HG03196 (cell line): ENCODE results near the gene CEP85.

Experiments
- ATAC-seq: cut with Tn5 transposase; IDR thresholded peaks from one replicate; pipeline ENCODE4 v1.9.1; 2021; ENCODE audit not compliant: unreplicated experiment

CEP85 gene, protein sequence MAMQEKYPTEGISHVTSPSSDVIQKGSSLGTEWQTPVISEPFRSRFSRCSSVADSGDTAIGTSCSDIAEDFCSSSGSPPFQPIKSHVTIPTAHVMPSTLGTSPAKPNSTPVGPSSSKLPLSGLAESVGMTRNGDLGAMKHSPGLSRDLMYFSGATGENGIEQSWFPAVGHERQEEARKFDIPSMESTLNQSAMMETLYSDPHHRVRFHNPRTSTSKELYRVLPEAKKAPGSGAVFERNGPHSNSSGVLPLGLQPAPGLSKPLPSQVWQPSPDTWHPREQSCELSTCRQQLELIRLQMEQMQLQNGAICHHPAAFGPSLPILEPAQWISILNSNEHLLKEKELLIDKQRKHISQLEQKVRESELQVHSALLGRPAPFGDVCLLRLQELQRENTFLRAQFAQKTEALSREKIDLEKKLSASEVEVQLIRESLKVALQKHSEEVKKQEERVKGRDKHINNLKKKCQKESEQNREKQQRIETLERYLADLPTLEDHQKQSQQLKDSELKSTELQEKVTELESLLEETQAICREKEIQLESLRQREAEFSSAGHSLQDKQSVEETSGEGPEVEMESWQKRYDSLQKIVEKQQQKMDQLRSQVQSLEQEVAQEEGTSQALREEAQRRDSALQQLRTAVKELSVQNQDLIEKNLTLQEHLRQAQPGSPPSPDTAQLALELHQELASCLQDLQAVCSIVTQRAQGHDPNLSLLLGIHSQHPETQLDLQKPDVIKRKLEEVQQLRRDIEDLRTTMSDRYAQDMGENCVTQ

DNA sequence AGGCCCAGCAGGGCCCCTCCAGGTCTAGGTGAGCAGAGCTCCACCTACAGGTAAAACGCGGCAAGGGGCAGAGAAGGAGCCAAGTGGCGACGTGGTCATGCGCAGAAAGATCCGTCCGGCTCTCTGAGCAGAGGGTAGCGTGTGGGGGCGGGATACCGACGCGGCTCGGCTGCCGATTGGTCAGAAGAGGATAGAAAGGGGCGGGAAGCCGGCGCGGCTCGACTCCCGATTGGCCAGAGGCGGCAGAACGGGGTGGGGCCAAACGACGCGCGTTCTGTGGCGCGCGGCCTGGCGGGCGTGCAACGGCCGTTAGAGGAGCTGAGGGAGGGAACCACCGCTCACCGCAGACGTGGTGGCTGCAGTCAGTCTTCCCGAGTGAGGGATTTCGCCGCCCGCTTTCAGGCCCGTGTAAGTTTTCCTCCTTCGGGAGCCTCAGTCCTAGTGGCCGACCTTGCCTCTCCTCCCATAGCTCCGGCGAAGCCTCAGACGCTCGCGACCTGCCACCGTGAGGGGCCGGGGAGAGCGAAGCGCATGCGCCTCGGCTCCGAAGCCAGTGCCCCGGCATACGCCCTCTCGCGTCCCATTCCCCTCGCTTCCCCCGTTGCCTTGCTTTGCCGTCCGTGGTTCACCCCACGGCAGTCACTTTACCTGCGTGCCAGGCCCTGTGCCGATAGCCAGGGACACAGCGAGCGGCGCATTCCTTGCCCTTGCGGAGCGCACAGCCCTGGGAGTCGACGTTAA lies at the start of gene CEP85:
Gene CEP85, plus strand, starts transcription at position 298 of the 741 bp plus-strand sequence. CDS start 5,584 bp downstream, outside the sequence.
- peak; percentile 84 for ATAC-seq

DNA sequence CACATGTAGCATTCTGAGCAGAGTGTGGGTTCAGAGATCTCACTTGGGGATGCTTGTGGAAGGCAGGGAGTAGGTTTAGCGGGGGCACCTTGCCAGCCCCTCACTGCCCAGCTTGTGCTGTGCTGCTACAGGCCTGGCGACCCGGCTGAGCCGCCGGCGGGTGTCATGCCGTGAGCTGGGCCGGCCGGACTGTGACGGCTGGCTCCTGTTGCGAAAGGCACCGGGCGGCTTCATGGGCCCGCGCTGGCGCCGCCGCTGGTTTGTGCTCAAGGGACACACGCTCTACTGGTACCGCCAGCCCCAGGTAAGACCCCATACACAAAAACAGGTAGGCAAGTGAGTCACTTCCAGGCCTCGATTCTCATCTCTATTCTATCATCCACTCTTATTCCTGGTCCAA lies 49.1 kb upstream of the CEP85 start:
- no peak for ATAC-seq

DNA sequence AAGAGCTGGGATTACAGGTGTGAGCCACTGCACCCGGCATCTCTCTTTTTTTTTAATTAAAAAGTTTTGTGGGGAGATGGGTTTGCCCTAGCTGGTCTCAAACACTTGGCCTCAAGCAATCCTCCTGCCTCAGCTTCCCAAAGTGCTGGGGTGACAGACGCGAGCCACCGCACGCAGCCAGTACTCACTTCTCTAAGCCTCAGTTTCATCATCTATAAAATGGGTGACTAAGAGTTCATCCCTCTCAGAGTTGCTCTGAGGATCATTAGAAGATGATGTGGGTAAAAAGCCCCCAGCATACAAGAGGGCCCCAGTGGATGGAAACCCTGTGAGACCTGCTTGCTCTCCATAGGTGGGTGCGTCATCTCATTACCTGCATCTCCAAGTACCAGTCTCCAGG lies 46.1 kb upstream of the CEP85 start:
- no peak for ATAC-seq

DNA sequence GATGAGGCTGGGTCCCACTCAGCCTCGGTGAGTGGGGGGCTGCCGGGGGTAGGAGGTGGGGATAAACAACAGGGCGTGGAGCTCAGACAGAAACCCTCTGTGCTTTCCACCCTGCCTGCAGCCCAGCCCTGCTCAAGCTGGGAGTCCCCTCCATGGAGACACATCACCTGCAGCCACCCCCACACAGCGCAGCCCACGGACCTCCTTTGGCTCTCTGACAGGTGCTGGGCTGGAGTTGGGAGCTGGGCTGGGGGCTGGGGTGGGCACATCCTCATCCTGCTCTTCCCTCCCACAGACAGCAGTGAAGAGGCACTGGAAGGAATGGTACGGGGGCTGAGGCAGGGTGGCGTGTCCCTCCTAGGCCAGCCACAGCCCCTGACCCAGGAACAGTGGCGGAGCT lies 45.5 kb upstream of the CEP85 start:
- ATAC-seq: no peak

DNA sequence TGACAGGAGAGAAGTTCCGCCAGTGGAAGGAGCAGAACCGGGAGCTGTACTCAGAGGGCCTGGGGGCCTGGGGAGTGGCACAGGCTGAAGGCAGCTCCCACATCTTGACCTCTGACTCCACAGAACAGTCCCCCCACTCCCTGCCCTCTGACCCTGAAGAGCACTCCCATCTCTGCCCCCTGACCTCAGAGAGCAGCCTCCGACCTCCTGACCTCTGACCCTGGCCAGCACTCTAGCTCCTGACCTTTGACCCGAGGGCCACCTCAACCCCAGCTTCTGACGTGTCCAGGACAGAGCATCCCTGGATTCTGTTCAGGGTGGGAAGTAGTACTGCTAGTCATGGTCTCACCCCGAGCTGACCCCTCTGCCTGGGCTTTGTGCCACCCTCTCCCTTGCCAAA lies 44.7 kb upstream of the CEP85 start:
- no peak for ATAC-seq

DNA sequence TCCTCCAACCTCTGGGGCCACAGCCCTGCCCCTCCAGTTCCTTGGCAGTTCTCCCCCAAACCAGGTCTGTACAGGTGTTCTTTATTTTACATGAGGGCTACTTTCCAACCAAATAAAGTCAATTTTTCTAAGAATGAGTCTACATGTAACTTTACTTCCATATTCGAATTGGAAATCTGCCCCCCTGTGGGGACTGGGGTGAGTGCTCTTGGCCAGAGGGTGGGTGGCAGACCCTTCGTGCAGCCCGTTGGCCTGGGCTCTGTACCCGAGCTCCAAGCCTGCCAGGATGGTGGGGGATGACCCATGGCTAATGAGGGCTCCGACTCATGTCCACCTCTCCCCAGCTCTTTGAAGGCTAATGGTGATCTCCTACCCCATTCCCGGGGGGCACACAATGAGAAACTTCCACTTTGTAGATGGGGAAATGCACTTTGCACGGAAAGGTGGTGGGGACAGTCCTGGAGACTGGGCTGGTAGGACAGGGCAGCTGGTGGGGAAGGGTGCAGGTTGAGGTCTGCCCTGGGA lies 44.2 kb upstream of the CEP85 start:
- ATAC-seq: no peak

DNA sequence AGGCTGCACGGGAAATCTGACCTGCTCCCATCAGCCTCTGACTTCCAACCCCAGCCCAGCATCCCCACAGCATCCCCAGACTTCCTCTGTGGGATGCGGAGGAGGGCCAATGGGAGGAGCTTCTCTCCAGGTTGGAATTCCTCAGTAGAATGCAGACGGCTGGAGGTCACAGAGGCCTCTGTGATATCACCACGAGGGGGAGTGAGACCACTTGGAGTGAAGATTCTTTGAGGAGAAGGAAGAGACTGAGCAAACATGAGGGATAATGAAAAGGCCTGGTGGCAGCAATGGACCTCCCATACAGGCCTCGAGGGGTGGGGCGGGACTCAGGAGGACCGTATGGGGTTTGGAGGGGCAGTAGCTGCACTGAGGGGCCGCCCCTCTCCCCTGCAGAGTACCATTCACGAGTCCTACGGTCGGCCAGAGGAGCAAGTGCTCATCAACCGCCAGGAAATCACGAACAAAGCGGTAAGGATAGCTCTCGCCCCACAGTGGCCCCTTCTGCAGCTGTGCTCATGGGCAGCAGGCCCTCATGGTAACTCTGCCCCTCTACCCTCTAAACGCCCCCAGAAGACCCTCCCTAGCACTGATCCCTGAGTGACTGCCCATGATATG lies 43.5 kb upstream of the CEP85 start, which contains the start of gene CATSPER4:
Gene CATSPER4, plus strand, starts transcription at position 230 of the 615 bp plus-strand sequence. Its CDS starts 26 bp downstream, at position 256.
- no peak for ATAC-seq

DNA sequence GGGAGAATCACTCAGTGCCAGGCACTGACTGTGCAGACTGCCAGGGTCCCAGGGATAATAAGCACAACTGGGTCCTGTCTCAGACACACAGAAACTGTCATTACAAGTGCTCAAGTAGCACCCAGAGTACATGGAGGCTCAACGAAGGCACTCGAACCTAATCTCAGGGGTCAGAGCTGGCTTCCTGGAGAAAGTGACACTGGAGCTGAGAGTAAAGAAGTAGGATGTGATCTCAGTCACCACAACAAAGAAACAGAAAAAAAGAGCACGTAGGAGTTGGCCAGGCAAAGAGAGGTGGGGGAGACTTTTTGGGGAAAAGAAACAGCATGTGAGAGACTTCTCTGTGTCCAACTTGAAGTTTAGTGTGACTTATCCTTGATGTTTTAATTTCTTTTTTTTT lies 42.3 kb upstream of the CEP85 start:
- no peak for ATAC-seq

DNA sequence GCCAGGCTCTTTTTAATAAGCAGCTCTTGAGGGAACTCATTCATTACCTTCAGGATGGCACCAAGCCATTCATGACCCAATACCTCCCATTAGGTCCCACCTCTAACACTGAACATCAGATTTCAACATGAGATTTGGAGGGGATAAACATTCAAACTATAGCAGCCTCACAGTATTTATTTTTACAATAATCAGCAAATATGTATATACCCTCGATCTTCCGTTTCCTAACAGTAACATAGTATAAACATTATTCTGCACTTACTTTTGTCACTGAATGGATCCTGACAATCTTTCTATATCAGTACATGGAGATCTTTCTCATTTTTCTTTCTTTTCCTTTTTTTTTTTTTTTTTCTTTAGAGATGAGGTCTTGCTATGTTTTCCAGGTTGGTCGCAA lies 38.2 kb upstream of the CEP85 start:
- ATAC-seq: no peak

DNA sequence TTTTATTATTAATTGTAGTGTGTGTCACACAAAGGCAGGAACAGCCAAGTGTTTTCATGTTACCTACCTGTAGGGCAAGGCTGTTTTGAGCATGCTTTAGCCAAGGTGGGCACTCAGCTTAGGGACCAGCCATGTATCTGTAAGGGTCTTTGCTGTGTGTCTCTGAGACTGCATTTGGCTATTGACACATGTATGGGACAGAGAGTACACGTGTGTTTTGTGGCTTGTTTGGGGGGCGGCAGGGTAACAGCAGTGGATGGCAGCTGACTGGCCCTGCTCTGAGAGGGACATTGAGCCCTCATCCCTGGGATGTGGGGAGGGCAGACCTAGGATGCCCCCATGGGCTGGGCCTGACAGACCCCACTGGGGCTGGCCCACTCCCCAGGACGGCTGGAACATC lies 36.7 kb upstream of the CEP85 start:
- ATAC-seq: no peak

DNA sequence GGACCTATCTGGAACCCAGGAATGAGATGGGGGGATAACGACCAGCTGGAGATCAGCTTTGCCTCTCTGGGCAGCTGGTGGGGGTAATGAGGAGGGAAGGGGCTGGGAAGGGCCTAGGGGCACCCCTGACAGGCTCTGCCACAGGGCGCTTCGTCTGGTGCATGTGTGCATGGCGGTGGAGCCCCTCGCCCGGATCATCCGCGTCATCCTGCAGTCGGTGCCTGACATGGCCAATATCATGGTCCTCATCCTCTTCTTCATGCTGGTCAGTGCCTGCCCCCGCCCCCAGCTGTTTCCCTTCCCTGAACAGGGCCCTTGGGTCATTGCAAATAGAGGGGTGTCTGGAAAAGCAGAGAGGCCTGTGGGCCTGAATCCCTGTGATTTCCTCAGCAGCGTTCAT lies 36.2 kb upstream of the CEP85 start:
- no peak for ATAC-seq

DNA sequence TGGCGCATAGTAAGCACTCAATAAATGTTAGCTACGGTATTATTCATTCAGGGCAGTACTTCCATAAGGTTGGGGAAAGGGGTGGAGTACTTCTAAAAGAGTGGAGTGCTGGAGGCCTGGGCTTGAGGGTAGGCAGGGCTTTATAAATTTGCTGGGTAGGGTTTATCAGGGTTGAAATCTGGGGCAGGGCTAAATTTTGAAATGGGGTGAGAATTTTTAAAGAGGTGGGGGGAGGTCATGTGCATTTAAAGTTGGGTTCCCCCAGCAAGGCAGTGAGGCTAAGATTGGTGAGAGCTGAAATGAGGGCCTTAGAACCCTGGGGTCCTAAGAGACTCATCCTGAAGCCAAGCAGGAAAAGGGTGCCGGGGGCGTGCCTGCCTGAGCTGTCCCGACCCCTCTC lies 33.6 kb upstream of the CEP85 start:
- ATAC-seq: no peak

DNA sequence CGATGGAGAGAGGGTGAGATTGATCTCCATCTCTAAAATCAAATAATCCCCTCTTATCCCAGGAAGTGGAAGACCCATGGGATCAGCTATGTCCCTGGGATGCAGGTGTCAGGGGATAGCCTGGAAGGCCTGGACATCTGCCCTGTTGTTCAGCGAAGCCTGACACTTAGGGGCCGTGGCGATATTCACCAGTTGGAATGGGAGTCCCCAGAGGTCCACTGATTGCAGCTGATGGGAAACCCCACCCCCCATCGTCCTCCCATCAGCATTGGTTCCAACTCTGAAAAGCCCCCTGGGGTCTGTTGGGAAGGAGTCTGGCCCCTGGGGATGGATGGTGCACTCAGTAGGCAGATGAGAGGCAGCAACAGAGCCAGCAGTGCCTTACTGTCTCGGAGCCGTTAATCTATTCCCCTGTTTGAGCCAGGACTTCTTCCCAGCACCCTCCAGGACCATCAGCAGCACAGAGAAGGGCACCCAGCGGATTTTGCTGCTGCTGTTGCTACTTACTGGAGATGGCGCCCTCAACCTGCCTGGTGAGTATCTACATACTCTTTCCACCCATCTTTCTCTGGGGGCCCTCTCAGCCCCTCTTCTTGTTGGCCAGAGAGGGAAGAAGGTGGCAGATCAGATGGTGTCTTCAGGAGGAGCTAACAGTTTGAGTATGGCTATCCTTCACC lies 30.2 kb upstream of the CEP85 start:
- ATAC-seq: no peak

DNA sequence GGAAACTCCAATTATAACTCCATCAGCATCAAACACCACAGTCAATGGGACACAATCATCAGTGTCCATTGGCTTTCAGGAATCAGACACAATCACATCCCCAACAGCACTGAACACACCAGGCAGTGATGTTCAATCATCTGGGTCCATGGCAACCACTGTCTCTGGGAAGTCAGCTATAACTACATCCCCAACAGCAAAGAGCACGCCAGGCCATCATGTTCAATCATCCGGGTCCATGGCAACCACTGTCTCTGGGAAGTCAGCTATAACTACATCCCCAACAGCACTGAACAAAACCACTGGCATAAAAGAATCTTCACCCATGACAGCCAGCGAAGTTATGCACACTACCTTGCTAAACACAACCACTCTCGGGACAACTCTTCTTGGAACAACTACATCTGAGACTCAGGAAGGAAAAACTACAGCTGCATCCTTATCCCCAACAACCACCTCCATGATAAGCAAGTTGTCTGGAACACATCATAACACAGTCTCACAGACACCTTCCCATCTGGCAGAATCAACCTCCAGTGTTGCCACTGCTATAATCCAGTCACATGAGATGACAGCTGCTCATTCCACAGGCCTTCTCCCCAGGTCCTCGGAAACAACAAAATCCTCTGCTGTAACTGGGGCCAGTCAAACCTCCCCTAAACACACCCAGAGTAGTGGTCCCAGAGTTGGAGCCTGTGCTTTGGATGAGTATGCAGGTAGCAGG lies 23.7 kb upstream of the CEP85 start:
- no peak for ATAC-seq

DNA sequence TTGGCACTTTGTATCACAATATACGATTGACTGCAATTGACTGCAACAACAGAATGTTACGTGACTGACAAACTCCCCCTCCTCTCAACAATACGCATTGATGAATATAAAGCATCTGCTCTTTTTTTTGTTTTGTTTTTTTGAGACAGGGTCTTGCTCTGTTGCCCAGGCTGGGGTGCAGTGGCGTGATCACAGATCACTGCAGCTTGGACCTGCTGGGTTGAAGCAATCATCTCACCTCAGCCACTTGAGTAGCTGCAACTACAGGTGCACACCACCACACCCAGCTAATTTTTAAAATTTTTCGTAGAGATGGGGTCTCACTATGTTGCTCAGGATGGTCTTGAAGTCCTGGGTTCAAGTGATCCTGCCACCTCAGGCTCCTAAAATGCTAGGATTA lies 21.3 kb upstream of the CEP85 start:
- no peak for ATAC-seq

DNA sequence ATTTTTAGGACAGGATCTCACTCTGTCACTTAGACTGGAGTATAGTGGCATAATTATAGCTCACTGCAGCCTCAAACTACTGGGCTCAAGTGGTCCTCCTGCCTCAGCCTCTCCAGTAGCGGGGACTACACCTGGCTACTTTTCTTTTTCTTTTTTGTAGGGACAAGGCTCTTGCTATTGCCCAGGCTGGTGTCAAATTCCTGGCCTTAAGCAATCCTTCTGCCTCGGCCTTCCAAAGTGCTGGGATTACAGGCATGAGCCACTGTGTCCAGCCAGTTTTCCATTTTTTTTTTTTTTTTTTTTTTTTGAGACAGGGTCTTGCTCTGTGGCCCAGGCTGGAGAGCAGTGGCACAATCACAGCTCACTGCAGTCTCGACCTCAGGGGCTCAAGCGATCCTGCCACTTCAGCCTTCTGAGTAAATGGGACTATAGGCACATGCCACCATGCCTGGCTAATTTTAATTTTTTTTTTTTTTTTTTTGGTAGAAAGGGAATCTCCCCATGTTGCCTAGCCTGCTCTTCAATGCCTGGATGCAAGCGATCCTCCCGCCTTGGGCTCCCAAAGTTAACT lies 20.6 kb upstream of the CEP85 start:
- no peak for ATAC-seq

DNA sequence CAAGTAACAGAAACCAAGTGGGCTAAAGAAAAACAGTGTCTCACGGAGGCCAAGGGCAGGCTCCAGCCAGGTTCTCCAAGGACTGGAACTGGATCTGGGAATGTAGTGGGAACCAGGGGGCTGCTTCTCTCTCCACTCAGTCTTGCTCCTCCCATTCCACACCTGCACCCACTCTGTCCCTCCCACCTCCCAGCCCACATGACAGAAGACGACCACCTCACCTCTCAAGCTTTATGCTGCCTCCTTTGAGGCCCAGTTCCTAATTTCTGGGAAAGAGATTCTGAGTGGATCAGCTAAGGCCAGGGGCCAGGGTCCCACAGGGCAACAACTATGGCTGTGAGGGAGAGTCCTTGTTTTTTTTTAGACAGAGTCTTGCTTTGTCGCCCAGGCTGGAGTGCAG lies 18.8 kb upstream of the CEP85 start:
- no peak for ATAC-seq

DNA sequence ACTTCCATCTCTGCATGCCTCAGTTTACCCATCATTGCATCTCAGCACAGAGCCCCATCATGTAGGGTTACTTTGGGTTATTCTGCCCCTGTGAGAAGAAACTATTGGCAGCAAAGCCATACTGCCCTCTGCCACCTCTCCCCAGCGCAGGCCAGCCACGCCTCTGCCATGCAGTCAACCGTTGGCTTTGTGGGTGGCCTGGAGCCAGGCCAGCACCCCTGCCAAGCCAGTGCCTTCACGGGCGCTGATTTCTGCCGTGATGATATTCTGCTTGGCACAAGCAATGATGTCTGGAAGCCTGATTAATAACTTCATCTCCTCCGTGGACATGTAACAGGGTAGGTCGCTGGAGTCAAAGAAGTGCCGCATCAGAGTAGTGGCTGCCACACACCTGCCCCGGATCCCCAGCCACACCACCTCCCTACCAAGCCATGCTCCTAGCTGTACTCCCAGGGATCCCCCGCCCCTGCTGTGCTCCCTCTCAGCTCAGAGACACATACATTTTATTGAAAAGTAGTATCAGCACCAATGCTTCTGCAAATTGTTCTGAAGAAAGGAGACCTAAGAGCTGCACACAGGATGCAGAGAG lies 15.0 kb upstream of the CEP85 start:
- no peak for ATAC-seq
